PC-9 (cell line): ENCODE measurements around the gene SH2D5.

ENCODE experiments used
- CTCF ChIP-seq: fragments of 200-600 bp; sonication (generic); conservative IDR thresholded peaks from 2 replicates; pipeline ENCODE4 v1.6.1; 2017; ENCODE audit warnings: mixed run types, antibody characterized with exemption, mild to moderate bottlenecking, moderate library complexity
- EZH2 ChIP-seq: fragments of 200-600 bp; sonication (generic); IDR thresholded peaks from 2 replicates; pipeline ENCODE4 v1.8.0; 2017; ENCODE audit warnings: antibody characterized with exemption, low read depth

- TF ChIP-seq CTCF (no peak), EZH2 (no peak)
Observed at GRCh38 chr1:20711285-20712214, 21.0 kb downstream of the SH2D5 start.
